Fibroblast of lung (primary cell): ENCODE data around the gene URB2. TPM values are rescaled to one million over a fixed set of nuclear protein-coding genes. Genes with fewer than 3 reads are reported as not detected.

Experiments used
- DNase-seq, 2 donors: peaks; one replicate each; pipeline versions ENCODE4 v3.0.0 to v3.0.0-alpha.2; 2010; ENCODE audit warnings: low read depth in 2 of 2
- H2AFZ ChIP-seq: 2 replicates; pipeline ENCODE4 v1.5.1; 2012; ENCODE audit warnings: low read length, control low read depth, inconsistent platforms
- H3K27ac ChIP-seq: 2 replicates; pipeline ENCODE4 v1.5.1; 2011; ENCODE audit warnings: low read length, control low read depth; ENCODE audit not compliant: insufficient read depth
- H3K27me3 ChIP-seq: 2 replicates; pipeline ENCODE4 v1.5.1; 2011; ENCODE audit warnings: mild to moderate bottlenecking, low read length; ENCODE audit not compliant: control insufficient read depth, insufficient read depth
- H3K36me3 ChIP-seq: 2 replicates; pipeline ENCODE4 v1.5.1; 2011; ENCODE audit warnings: low read length; ENCODE audit not compliant: control insufficient read depth, insufficient read depth
- H3K4me1 ChIP-seq: 2 replicates; pipeline ENCODE4 v1.5.1; 2011; ENCODE audit warnings: low read length; ENCODE audit not compliant: control insufficient read depth, insufficient read depth; ENCODE audit errors: extremely low read depth
- H3K4me2 ChIP-seq: 2 replicates; pipeline ENCODE4 v1.5.1; 2011; ENCODE audit warnings: low read length, control low read depth; ENCODE audit not compliant: insufficient read depth; ENCODE audit errors: extremely low read depth
- H3K4me3 ChIP-seq, 4 experiments: fragments of 200-600 bp in 1 of 4; sonication (generic) in 1 of 4; replicated peaks in 1 of 4; 2 replicates each; pipeline ENCODE4 v1.5.1; 2011 to 2016; ENCODE audit warnings: low read length in 4 of 4, low read depth in 3 of 4, mild to moderate bottlenecking in 3 of 4, control low read depth in 2 of 4, inconsistent platforms in 1 of 4, mixed read lengths in 1 of 4; ENCODE audit not compliant: insufficient read depth in 1 of 4; ENCODE audit errors: control extremely low read depth in 1 of 4
- H3K79me2 ChIP-seq: 2 replicates; pipeline ENCODE4 v1.5.1; 2012; ENCODE audit warnings: mild to moderate bottlenecking, low read length, inconsistent platforms; ENCODE audit not compliant: control insufficient read depth, insufficient read depth
- H3K9ac ChIP-seq: 2 replicates; pipeline ENCODE4 v1.5.1; 2011; ENCODE audit warnings: mild to moderate bottlenecking, low read length, control low read depth; ENCODE audit not compliant: insufficient read depth
- H3K9me3 ChIP-seq: 2 replicates; pipeline ENCODE4 v1.5.1; 2012; ENCODE audit warnings: low read depth, low read length; ENCODE audit not compliant: control insufficient read depth, insufficient read depth
- H4K20me1 ChIP-seq: 2 replicates; pipeline ENCODE4 v1.5.1; 2011; ENCODE audit warnings: low read length; ENCODE audit not compliant: control insufficient read depth, insufficient read depth; ENCODE audit errors: extremely low read depth
- EZH2 ChIP-seq: IDR thresholded peaks from 2 replicates; pipeline ENCODE4 v1.5.1; 2012; ENCODE audit warnings: low read length, control low read depth, mild to moderate bottlenecking; ENCODE audit errors: missing control alignments
- polyA plus RNA-seq, 2 donors: library from polyadenylated mRNA; depleted of rRNA in 1 of 2; stranded (reverse) in 1 of 2; unstranded in 1 of 2; fragments of >200 nt; gene quantifications; 2 replicates each; pipeline ENCODE4 v1.2.1, GENCODE V29; 2011 to 2012; ENCODE audit warnings: missing spikeins in 1 of 2
- total RNA-seq: library from RNA; depleted of rRNA; stranded (reverse); fragments of >200 nt; gene quantifications from 2 replicates; pipeline ENCODE4 v1.2.1, GENCODE V29; 2014
- TF ChIP-seq, protein P1 (sequence below), 2 donors: IDR thresholded peaks in 1 of 2; conservative IDR thresholded peaks in 1 of 2; 1 replicate in 1 of 2; 2 replicates in 1 of 2; pipeline ENCODE4 v1.5.1; 2011 to 2012; ENCODE audit warnings: low read length in 2 of 2, control low read depth in 1 of 2, inconsistent platforms in 1 of 2, low read depth in 1 of 2, mild to moderate bottlenecking in 1 of 2

URB2 gene
- total and polyA plus RNA-seq, 2 donors (not counting 1 experiment from before 2014, with no cell fraction given) = 5.2 to 8.8 TPM

DNA sequence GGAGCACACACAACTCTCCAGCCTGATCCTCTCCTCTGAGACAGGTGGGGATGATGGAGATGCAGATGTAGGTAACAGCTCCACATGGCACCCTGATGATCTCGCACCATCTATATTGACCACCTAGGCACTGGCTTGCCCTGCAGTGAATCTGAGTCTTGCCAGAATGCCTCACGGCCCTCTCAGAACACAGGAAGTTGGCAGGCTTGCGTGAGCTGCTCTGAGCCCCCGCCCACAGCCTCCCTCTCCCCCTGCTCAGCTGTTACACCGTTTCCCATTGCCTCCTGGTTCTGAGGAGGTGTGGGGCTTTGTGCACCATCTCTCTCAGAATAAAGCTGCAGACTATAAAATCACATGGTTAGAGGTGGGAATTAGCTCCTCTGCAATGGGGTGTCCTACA, 48.0 kb downstream of the URB2 start:
- DNase-seq = no peak
- Histone ChIP-seq H3K4me1 (no peaks in the 10 kb centered on the region), H3K9me3 (no peaks in the 10 kb centered on the region), H3K27me3 (no peaks in the 10 kb centered on the region), H3K4me2 (no peak overlapping the region), H4K20me1 (no peaks in the 10 kb centered on the region), H3K79me2 (no peaks in the 10 kb centered on the region), H3K36me3 (no peaks in the 10 kb centered on the region), H3K4me3 (no peak overlapping the region), H3K9ac (no peak overlapping the region), H2AFZ (no peak overlapping the region), H3K27ac (no peak overlapping the region)
- TF ChIP-seq, protein P1, sequence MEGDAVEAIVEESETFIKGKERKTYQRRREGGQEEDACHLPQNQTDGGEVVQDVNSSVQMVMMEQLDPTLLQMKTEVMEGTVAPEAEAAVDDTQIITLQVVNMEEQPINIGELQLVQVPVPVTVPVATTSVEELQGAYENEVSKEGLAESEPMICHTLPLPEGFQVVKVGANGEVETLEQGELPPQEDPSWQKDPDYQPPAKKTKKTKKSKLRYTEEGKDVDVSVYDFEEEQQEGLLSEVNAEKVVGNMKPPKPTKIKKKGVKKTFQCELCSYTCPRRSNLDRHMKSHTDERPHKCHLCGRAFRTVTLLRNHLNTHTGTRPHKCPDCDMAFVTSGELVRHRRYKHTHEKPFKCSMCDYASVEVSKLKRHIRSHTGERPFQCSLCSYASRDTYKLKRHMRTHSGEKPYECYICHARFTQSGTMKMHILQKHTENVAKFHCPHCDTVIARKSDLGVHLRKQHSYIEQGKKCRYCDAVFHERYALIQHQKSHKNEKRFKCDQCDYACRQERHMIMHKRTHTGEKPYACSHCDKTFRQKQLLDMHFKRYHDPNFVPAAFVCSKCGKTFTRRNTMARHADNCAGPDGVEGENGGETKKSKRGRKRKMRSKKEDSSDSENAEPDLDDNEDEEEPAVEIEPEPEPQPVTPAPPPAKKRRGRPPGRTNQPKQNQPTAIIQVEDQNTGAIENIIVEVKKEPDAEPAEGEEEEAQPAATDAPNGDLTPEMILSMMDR (conservative IDR thresholded peaks at IDR 0.05 in 1 of 2, IDR thresholded peaks at IDR 0.05 in 1 of 2; ENCODE audit: low read depth in 1 of 2, low read length in 2 of 2) = no peak
- no peak for TF ChIP-seq EZH2

- no peak for DNase-seq
- TF ChIP-seq, protein P1 (conservative IDR thresholded peaks at IDR 0.05 in 1 of 2, IDR thresholded peaks at IDR 0.05 in 1 of 2; ENCODE audit: low read depth in 1 of 2, low read length in 2 of 2) = no peak
- TF ChIP-seq EZH2 = no peak
- no peaks in the 10 kb centered on the region for H3K36me3 ChIP-seq
- H3K79me2 ChIP-seq = no peaks in the 10 kb centered on the region
- H3K9ac ChIP-seq = no peak overlapping the region
- no peak overlapping the region for H2AFZ ChIP-seq
- H3K4me2 ChIP-seq = no peak overlapping the region
- no peaks in the 10 kb centered on the region for H3K9me3 ChIP-seq
- H3K4me3 ChIP-seq = no peak overlapping the region
- no peak overlapping the region for H3K27ac ChIP-seq
- H3K27me3 ChIP-seq = no peaks in the 10 kb centered on the region
- H3K4me1 ChIP-seq = no peaks in the 10 kb centered on the region
- H4K20me1 ChIP-seq = no peaks in the 10 kb centered on the region
Observed at GRCh38 chr1:229675396-229675795, 49.3 kb downstream of the URB2 start.

GRCh38 chr1:229685149-229685548, 59.1 kb downstream of the URB2 start:
- no peak overlapping the region for H3K4me3 ChIP-seq
- no peak overlapping the region for H3K27ac ChIP-seq
- no peaks in the 10 kb centered on the region for H3K36me3 ChIP-seq
- no peak overlapping the region for H3K4me2 ChIP-seq
- no peaks in the 10 kb centered on the region for H4K20me1 ChIP-seq
- H3K9me3 ChIP-seq = no peaks in the 10 kb centered on the region
- TF ChIP-seq, protein P1 (conservative IDR thresholded peaks at IDR 0.05 in 1 of 2, IDR thresholded peaks at IDR 0.05 in 1 of 2; ENCODE audit: low read depth in 1 of 2, low read length in 2 of 2) = no peak
- TF ChIP-seq EZH2 = no peak
- DNase-seq = no peak
- H2AFZ ChIP-seq = no peak overlapping the region
- H3K9ac ChIP-seq = no peak overlapping the region
- H3K79me2 ChIP-seq = no peaks in the 10 kb centered on the region
- H3K27me3 ChIP-seq = no peaks in the 10 kb centered on the region
- H3K4me1 ChIP-seq = no peaks in the 10 kb centered on the region
